ENCODE measurements around the gene KCNH3. TPM values are rescaled to one million over a fixed set of nuclear protein-coding genes. Genes with fewer than 3 reads are reported as not detected.

The KCNH3 gene
- total RNA-seq = 0.16 TPM in 1 of 2 replicates, not detected in the other

GRCh38 chr12:49538510-49539403, at the start of gene KCNH3:
Gene KCNH3, plus strand, starts transcription at chr12:49539030. Its CDS starts 387 bp downstream, at chr12:49539417.

DNA sequence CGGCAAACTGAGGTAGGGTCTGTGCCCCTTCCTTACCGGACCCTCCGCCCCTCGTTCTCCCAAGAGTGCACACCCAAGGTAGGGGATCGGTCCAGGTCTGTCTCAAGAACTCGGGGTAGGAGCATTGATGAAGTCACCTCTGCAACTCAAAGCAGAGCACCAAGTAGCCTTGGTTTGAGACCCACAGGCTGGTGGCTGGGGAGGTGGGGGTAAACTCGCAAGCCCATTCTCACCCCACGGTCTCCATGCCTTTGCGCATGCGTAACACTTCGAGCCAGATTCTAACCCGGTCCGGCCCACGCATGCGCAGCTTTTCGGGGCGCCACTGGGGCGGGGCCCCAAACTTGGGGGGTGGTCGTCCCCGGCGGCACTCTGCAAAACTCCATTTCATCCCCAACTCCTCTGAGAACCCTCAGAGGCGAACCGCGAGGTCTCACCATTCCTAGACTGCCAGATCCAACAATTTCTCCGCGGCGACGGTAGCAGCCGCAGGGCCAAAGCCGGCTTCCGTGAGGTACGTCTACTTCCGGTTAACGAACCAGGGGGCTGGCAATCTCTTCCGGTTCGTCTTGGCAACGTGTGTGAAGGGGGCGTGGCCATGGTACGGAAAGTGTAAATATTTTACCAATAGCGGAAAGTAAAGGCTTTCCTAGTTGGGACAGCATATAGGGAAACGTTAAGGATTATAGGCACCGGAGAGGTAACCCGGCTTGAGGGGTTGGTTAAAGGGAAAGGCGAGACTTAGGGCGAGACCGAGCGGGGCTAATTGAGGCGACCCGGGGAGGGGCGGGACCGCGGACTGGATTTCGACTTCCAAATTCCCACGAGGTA, 29.0 kb downstream of the KCNH3 start, which contains the start of gene MCRS1:
TSS of gene MCRS1 (minus strand) at position 532 of the 831 bp plus-strand sequence. CDS start 1,411 bp downstream, outside the sequence.

DNA sequence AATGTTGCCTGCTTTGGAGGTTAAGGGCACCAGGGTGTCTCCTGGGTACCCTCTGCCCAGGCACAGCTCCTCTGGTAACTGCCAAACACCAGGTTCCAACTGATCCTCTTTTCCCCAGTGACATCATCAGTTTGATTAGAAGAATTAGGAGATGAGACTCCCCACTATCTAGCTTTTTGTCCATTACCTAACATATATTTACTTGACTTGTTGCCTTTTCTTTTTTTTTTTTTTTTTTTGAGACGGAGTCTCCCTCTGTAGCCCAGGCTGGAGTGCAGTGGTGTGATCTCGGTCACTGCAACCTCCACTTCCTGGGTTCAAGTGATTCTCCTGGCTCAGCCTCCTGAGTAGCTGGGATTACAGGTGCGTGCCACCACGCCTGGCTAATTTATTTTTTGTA, 66.7 kb downstream of the KCNH3 start, which contains the start of gene FAM186B:
TSS of gene FAM186B (minus strand) at position 101 of the 400 bp plus-strand sequence. CDS start 162 bp downstream, outside the sequence.

Small RNAs within 50 kb of the gene (small RNA-seq; reads per million reads assigned to genes)
- gene POLR2KP1 (not detected), gene RNU6-834P (not detected)

Other genes starting within 250 kb of the KCNH3 start
- gene PRPH, start 243.9 kb upstream of the KCNH3 start, total RNA-seq = 0.12 and 0.16 TPM in 2 replicates
- gene TROAP, start 215.8 kb upstream of the KCNH3 start, total RNA-seq = 1.8 and 3.6 TPM in 2 replicates
- 0.12 TPM in 1 of 2 replicates, not detected in the other for gene C1QL4, start 201.8 kb upstream of the KCNH3 start, total RNA-seq
- gene DNAJC22, start 192.1 kb upstream of the KCNH3 start, total RNA-seq = 0.32 and 1.1 TPM in 2 replicates
- 15.8 and 23.4 TPM in 2 replicates for gene SPATS2, start 171.6 kb upstream of the KCNH3 start, total RNA-seq
- gene MCRS1, start 29.1 kb downstream of the KCNH3 start, total RNA-seq = 58.9 TPM in 2 replicates
- 0.49 and 0.61 TPM in 2 replicates for gene FAM186B, start 66.6 kb downstream of the KCNH3 start, total RNA-seq
- 10.9 and 13.6 TPM in 2 replicates for gene PRPF40B, start 84.5 kb downstream of the KCNH3 start, total RNA-seq
- gene FMNL3, start 168.4 kb downstream of the KCNH3 start, total RNA-seq = 47.7 and 58.7 TPM in 2 replicates
- 356 and 360 TPM in 2 replicates for gene TMBIM6, start 202.5 kb downstream of the KCNH3 start, total RNA-seq

Data from hair follicle dermal papilla cell (primary cell).